GM19467 (cell line): ENCODE results near the gene ELMO1.

ENCODE experiments used
- ATAC-seq: cut with Tn5 transposase; IDR thresholded peaks from one replicate; pipeline ENCODE4 v1.9.1; 2021; ENCODE audit warnings: mild to moderate bottlenecking, moderate library complexity; ENCODE audit not compliant: unreplicated experiment

ELMO1 gene

GRCh38 chr7:37234334-37234733 is 214.3 kb downstream of the ELMO1 start:
- no peak for ATAC-seq

- ATAC-seq = no peak
Measured at GRCh38 chr7:37231613-37232012, 217.1 kb downstream of the ELMO1 start.

GRCh38 chr7:37230221-37230620 is 218.4 kb downstream of the ELMO1 start:
- ATAC-seq = no peak

- ATAC-seq = no peak
Measured at GRCh38 chr7:37229381-37229780, 219.3 kb downstream of the ELMO1 start.

- ATAC-seq = no peak
Measured at GRCh38 chr7:37225285-37225969, 223.2 kb downstream of the ELMO1 start.

- ATAC-seq = no peak
Measured at GRCh38 chr7:37224746-37225145, 223.9 kb downstream of the ELMO1 start.

- no peak for ATAC-seq
Measured at GRCh38 chr7:37220664-37221063, 228.0 kb downstream of the ELMO1 start.

GRCh38 chr7:37218956-37219355 is 229.7 kb downstream of the ELMO1 start:
- ATAC-seq = no peak

- no peak for ATAC-seq
Measured at GRCh38 chr7:37216923-37217322, 231.7 kb downstream of the ELMO1 start.

- no peak for ATAC-seq
Measured at GRCh38 chr7:37216156-37216852, 232.4 kb downstream of the ELMO1 start.

GRCh38 chr7:37215290-37215923 is 233.3 kb downstream of the ELMO1 start:
- ATAC-seq = no peak

GRCh38 chr7:37212556-37212955 is 236.1 kb downstream of the ELMO1 start:
- peak; percentile 21 for ATAC-seq

- ATAC-seq = peak; percentile 44
Measured at GRCh38 chr7:37212051-37212450, 236.6 kb downstream of the ELMO1 start.

GRCh38 chr7:37211097-37211880 is 237.4 kb downstream of the ELMO1 start:
- ATAC-seq = no peak

GRCh38 chr7:37209195-37209594 is 239.5 kb downstream of the ELMO1 start:
- no peak for ATAC-seq

GRCh38 chr7:37208528-37208927 is 240.1 kb downstream of the ELMO1 start:
- no peak for ATAC-seq

- no peak for ATAC-seq
Measured at GRCh38 chr7:37206192-37206591, 242.5 kb downstream of the ELMO1 start.

GRCh38 chr7:37205451-37205850 is 243.2 kb downstream of the ELMO1 start:
- no peak for ATAC-seq

GRCh38 chr7:37201876-37202198 is 246.8 kb downstream of the ELMO1 start:
- no peak for ATAC-seq

- ATAC-seq = no peak
Measured at GRCh38 chr7:37201003-37201875, 247.4 kb downstream of the ELMO1 start.
